Measurements from ENCODE around the gene ATP6V0E2. TPM values are rescaled to one million over a fixed set of nuclear protein-coding genes. Genes with fewer than 3 reads are reported as not detected.

Gene ATP6V0E2
- total RNA-seq, 2 experiments from 2014 or later, result 31.8 to 32.4 TPM

DNA sequence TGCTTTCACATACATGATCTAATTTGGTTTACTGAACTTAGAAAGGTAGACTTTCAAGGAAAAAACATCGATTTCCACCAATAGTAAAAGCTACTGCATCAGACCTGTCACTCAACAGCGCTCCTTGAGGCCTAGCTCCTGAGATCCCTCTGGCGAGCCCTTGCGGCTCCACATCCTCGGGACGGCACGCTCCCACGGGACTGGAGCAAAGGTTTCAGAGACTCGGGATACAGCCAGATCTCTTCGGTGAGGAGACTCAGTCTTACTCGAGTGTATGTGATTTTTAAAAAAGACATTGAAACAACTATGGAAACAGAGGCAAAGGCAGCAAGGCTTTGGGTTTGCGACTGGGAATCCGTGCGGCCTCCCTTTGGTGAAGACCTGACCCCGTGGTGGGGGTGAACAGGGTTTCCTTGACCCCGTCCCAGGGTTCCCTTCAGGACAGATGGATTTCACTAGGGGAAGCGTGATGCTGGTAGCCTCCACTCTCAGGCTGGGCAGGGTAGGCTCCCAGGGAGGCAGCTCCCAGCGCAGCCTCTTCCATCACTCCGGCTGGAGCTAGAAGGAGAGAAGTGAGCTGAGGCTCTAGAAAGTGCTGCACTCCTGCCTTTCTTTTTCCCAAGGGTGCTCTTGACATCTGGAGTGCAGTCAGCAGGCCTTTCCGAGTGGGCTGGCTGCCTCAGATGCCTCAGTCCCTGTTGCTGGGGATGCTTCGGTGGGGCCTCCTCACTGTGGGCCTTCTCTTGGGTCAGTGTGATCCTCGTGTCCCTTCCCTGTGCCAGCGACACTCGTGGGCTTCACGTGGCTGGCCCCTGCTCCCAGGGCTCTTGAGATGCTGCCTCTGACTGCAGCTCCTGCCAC is 5.8 kb upstream of the ATP6V0E2 start:
- peaks cover 20% of the 10 kb centered on the region for H3K36me3 Mint-ChIP-seq (ENCODE audit: low read depth)
- peak overlapping the region; percentile 93 for H3K27ac Mint-ChIP-seq
- no peaks in the 10 kb centered on the region for H3K27me3 Mint-ChIP-seq (ENCODE audit: low read depth)
- intact Hi-C loops (cut with micrococcal nuclease), result no loop called here
- no peak overlapping the region for H3K4me3 Mint-ChIP-seq
- no peaks in the 10 kb centered on the region for H3K9me3 Mint-ChIP-seq
- no peak for DNase-seq
- peaks cover 91% of the 10 kb centered on the region for H3K4me1 Mint-ChIP-seq (ENCODE audit: low read depth)
- CTCF ChIA-PET, result interaction anchor here (0.7 to 1.3 kb wide), 5 partner anchors 11 to 372 kb away, joined by 3 to 4 read pairs (median 3); no protein-coding TSS in a partner anchor

DNA sequence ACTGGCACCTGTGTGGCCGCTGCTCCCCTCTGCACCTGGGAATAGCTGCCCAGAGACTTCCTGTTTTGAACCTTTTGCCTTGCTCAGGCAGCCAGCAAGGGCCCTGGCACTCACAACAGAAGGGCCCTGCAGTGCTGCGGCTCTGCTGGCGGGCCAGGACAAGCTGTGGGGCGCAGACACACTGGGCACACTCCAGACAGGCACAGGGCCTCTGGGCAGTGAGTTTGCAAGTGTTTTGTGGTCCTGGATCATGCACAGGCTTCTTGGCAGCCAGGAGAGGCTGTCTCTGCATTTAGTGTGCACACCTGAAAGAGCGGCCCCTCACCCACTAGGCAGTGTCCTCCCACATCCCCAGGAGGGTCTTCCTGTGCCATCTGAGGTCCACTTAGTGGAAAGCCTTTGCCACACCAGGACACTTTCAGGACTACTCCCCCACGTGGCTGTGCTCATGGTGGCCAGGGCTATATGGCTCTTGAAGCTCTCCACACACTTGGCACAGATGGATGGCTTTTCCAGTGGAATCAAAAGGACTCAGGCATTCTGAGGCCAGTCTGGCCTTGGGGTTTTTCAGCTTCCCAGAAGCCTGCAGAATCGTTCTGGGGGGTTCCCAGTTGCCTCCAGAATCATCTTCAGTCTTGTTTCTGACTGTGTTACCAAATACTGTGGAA is 5.0 kb upstream of the ATP6V0E2 start:
- no peaks in the 10 kb centered on the region for H3K27me3 Mint-ChIP-seq (ENCODE audit: low read depth)
- DNase-seq, result no peak
- peak overlapping the region; percentile 93 for H3K27ac Mint-ChIP-seq
- intact Hi-C loops (cut with micrococcal nuclease), result no loop called here
- H3K4me1 Mint-ChIP-seq (ENCODE audit: low read depth), result peaks cover 88% of the 10 kb centered on the region
- peak overlapping the region; percentile 21 for H3K4me3 Mint-ChIP-seq
- no peaks in the 10 kb centered on the region for H3K9me3 Mint-ChIP-seq
- CTCF ChIA-PET, result interaction anchor here (0.7 to 2.1 kb wide), 3 partner anchors 13 to 373 kb away, joined by 3 to 12 read pairs (median 5); no protein-coding TSS in a partner anchor
- H3K36me3 Mint-ChIP-seq (ENCODE audit: low read depth), result peaks cover 20% of the 10 kb centered on the region

DNA sequence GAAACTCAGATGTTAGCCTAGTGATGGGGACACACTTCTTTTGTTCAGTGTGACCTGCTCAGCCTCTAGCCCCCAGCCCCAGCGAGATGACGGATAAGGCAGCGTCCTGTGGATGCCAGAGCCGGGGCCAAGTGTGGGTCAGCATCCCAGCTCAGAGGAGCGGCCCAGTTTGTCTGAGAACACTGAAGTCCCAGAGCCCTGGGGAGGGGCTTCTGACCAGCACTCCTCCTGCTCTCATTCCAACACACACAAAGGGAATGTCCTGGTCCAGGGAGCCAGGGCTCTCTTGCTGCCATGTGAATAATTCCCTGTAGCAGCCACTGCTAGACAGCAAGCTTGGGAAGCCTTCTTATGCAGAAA is 4.5 kb upstream of the ATP6V0E2 start:
- intact Hi-C loops (cut with micrococcal nuclease), result no loop called here
- peak overlapping the region; percentile 93 for H3K27ac Mint-ChIP-seq
- H3K4me1 Mint-ChIP-seq (ENCODE audit: low read depth), result peaks cover 85% of the 10 kb centered on the region
- peaks cover 19% of the 10 kb centered on the region for H3K36me3 Mint-ChIP-seq (ENCODE audit: low read depth)
- H3K9me3 Mint-ChIP-seq, result no peaks in the 10 kb centered on the region
- H3K27me3 Mint-ChIP-seq (ENCODE audit: low read depth), result no peaks in the 10 kb centered on the region
- no peak overlapping the region for H3K4me3 Mint-ChIP-seq
- no peak for DNase-seq
- CTCF ChIA-PET, result interaction anchor here (0.7 to 2.1 kb wide), 6 partner anchors 8 to 20 kb away, joined by 3 to 12 read pairs (median 4); no protein-coding TSS in a partner anchor

DNA sequence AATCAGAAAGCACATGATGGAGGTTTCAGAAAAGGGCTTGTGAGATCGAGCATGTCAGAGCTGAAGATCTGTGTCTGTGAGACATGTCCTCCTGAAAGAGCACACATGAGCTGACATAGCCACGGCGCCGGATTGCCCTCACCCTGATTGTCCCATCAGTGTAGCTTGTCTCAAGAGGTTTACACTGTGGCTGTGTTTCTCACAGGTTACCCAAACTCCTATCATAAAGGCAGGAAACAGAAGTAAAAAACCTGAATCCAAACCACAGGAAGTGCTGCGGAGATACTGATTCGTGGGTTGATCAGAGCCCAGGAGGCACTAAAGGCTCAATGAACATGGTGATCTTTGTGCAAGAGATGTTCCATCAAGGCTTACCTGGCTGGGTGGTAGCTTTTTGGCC is 3.9 kb upstream of the ATP6V0E2 start:
- DNase-seq, result peak; percentile 66
- peak overlapping the region; percentile 35 for H3K4me3 Mint-ChIP-seq
- peaks cover 86% of the 10 kb centered on the region for H3K4me1 Mint-ChIP-seq (ENCODE audit: low read depth)
- H3K36me3 Mint-ChIP-seq (ENCODE audit: low read depth), result peaks cover 17% of the 10 kb centered on the region
- CTCF ChIA-PET, result interaction anchor here (0.7 to 2.1 kb wide), 7 partner anchors 9 to 30 kb away, joined by 3 to 12 read pairs (median 4); no protein-coding TSS in a partner anchor
- no peaks in the 10 kb centered on the region for H3K27me3 Mint-ChIP-seq (ENCODE audit: low read depth)
- H3K9me3 Mint-ChIP-seq, result no peaks in the 10 kb centered on the region
- peak overlapping the region; percentile 93 for H3K27ac Mint-ChIP-seq
- intact Hi-C loops (cut with micrococcal nuclease), result loop anchor here (1.0 to 10.0 kb wide), 9 partner anchors 14 to 1215 kb away; partner anchors contain the start of genes ACTR3C, AGAP3, FASTK and LRRC61

DNA sequence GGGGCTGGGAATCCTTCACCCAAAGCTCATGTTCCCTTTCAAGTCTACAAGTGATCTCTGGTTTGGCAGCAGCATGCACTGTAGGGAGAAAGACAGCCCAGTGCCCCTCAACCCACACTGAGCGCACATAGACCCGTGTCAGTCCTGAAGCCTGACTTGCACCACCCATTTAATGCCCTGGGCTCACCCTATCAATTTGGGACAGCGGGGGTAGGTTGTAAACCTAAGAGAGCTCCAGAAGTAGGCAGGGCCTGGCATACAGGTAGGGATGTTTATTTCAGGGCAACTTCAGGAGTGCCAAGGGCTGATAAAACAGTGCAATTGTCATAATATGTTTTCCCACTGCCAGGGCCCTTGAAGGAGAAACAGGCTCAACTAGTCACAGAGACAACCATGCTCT is 3.5 kb upstream of the ATP6V0E2 start:
- no peaks in the 10 kb centered on the region for H3K27me3 Mint-ChIP-seq (ENCODE audit: low read depth)
- intact Hi-C loops (cut with micrococcal nuclease), result loop anchor here (1.0 to 10.0 kb wide), 9 partner anchors 14 to 1215 kb away; partner anchors contain the start of genes ACTR3C, AGAP3, FASTK and LRRC61
- no peaks in the 10 kb centered on the region for H3K9me3 Mint-ChIP-seq
- peaks cover 15% of the 10 kb centered on the region for H3K36me3 Mint-ChIP-seq (ENCODE audit: low read depth)
- DNase-seq, result no peak
- CTCF ChIA-PET, result interaction anchor here (0.7 to 2.2 kb wide), 9 partner anchors 9 to 30 kb away, joined by 3 to 12 read pairs (median 5); no protein-coding TSS in a partner anchor
- peaks cover 86% of the 10 kb centered on the region for H3K4me1 Mint-ChIP-seq (ENCODE audit: low read depth)
- no peak overlapping the region for H3K4me3 Mint-ChIP-seq
- peak overlapping the region; percentile 93 for H3K27ac Mint-ChIP-seq

DNA sequence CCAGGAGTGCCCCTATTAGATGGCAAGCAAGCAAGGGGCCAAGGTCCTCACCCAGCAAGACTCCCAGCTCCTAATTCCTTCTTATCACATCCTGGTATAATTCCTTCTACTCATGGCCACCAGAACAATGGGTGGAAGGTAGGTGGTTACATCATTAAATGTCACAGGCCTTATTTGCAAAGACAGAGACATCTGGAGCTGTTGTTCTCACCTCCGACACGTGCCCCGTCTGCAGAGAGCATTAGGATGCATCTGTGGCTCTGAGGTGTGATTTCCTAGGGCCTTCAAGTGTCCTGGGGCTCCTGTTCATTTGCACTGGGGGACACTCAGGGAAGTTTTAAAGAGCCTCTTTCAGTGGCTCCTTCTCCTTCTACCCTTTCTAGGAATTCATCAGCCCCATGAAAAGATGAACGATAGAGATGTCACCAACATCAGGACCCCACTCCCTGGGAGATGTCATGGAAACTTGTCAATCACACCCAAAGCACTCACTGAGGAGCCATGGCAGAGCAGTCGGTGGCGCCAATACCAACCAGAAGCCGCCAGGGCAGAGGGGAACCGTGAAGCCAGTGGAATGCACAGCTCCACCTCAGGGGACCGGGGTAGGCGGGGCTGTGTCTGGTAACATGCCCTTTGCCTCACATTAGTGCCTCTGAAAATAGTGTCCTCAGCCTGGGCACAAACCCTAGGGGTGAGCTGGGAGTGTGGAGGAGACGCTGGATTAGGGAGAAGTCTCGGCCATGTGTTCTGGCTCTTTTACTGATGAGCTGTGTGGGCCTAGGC is 2.9 kb upstream of the ATP6V0E2 start:
- no peaks in the 10 kb centered on the region for H3K9me3 Mint-ChIP-seq
- peak overlapping the region; percentile 93 for H3K27ac Mint-ChIP-seq
- peaks cover 15% of the 10 kb centered on the region for H3K36me3 Mint-ChIP-seq (ENCODE audit: low read depth)
- H3K4me1 Mint-ChIP-seq (ENCODE audit: low read depth), result peaks cover 86% of the 10 kb centered on the region
- H3K4me3 Mint-ChIP-seq, result no peak overlapping the region
- intact Hi-C loops (cut with micrococcal nuclease), result loop anchor here (1.0 to 10.0 kb wide), 9 partner anchors 15 to 1214 kb away; partner anchors contain the start of genes ACTR3C, AGAP3, FASTK and LRRC61
- CTCF ChIA-PET, result interaction anchor here (1.2 to 2.2 kb wide), 9 partner anchors 9 to 31 kb away, joined by 3 to 12 read pairs (median 5); no protein-coding TSS in a partner anchor
- DNase-seq, result peak; percentile 49
- H3K27me3 Mint-ChIP-seq (ENCODE audit: low read depth), result no peaks in the 10 kb centered on the region

DNA sequence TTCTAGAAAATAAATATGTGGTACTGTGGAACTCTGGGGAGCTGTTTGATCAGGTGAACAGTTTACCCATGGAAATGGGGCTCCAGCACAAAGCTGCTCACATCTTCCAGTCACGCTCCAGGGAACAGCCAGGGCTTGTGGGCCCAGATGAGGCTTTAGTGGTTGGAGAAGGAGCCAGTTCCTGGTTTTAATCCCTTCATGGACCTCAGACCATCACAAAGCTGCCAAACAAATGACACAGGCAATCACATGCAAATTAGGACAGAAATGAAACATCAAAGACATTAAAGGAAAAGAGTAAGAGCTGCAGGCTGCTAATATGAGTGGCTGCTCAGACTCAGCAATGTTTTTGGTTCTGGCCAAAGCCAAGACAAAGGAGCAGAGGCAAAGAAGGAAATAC is 2.2 kb upstream of the ATP6V0E2 start:
- H3K27ac Mint-ChIP-seq, result peak overlapping the region; percentile 84
- peak overlapping the region; percentile 50 for H3K4me3 Mint-ChIP-seq
- H3K36me3 Mint-ChIP-seq (ENCODE audit: low read depth), result peaks cover 14% of the 10 kb centered on the region
- intact Hi-C loops (cut with micrococcal nuclease), result loop anchor here (2.0 to 10.0 kb wide), 8 partner anchors 247 to 1213 kb away; partner anchors contain the start of genes ACTR3C, AGAP3, FASTK and LRRC61
- peak; percentile 49 for DNase-seq
- CTCF ChIA-PET, result interaction anchor here (0.7 to 2.2 kb wide), 5 partner anchors 10 to 65 kb away, joined by 3 to 12 read pairs (median 5); no protein-coding TSS in a partner anchor
- H3K27me3 Mint-ChIP-seq (ENCODE audit: low read depth), result no peaks in the 10 kb centered on the region
- H3K4me1 Mint-ChIP-seq (ENCODE audit: low read depth), result peaks cover 84% of the 10 kb centered on the region
- no peaks in the 10 kb centered on the region for H3K9me3 Mint-ChIP-seq

DNA sequence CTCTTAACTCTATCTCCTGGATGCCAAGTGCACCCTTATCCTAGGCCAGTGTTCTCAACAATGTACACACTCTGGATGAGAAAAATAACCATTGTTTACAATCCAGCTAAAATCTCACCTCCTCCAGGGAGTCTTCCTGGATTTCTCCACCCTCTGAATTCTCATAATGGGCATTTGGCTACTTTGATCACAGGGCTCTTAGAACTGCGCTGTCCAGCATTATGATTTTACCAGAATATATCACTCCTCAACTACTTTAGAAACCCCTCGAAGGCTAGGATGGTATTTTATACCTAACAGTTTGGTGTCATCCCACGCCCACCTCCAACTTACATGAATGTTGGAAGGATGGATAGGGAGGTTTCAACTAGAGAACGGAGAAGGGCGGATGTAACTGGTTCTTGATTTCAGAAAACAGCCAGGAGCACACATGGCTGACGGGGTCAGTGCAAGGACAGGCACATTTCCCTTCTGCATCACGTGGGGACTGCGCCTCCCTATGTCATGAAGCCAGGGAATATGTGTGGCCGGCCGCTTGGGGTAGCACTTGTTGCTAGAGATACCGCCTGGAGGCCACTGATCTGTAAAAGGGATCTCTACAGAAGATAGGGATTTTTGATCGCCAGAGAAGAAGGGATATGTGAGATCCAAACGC is 1.2 kb upstream of the ATP6V0E2 start:
- CTCF ChIA-PET, result interaction anchor here (1.3 to 2.2 kb wide), 4 partner anchors 10 to 29 kb away, joined by 4 to 12 read pairs (median 6); no protein-coding TSS in a partner anchor
- no peaks in the 10 kb centered on the region for H3K9me3 Mint-ChIP-seq
- intact Hi-C loops (cut with micrococcal nuclease), result loop anchor here (1.0 to 10.0 kb wide), 7 partner anchors 7 to 1212 kb away; partner anchors contain the start of genes AGAP3, FASTK, TMUB1 and ZNF862
- peak overlapping the region; percentile 83 for H3K4me3 Mint-ChIP-seq
- H3K27ac Mint-ChIP-seq, result peak overlapping the region; percentile 84
- H3K27me3 Mint-ChIP-seq (ENCODE audit: low read depth), result no peaks in the 10 kb centered on the region
- peak; percentile 62 for DNase-seq
- H3K4me1 Mint-ChIP-seq (ENCODE audit: low read depth), result peaks cover 75% of the 10 kb centered on the region
- peaks cover 14% of the 10 kb centered on the region for H3K36me3 Mint-ChIP-seq (ENCODE audit: low read depth)

DNA sequence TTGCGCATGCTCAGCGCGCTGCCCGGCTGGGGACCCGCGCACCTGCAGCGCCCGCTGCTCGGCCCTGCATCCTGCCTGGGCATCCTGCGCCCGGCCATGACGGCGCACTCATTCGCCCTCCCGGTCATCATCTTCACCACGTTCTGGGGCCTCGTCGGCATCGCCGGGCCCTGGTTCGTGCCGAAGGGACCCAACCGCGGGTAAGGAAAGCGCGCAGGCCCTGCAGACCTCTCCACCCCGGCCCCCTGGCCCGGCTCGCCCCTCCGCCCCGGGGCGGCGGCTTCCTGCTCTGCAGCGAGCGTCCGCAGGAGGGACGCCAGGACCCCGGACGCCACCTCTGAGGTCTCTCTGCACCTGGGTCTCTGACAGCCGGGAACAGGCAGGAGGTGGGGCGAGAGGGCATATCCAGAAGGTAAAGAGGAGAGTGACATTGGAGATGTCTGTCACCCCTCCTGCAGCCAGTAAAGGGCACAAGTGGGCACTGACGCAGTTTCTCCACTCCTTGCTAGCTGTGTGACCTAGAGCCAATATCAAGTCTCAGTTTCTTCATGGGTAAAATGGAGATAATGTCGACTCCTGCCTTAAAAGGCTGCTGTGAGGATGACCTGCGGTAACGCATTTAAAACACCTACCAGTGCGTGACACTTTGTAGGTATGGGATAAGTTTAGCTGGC is 338 bp downstream of the ATP6V0E2 start:
- H3K4me3 Mint-ChIP-seq, result peak overlapping the region; percentile 83
- CTCF ChIA-PET, result interaction anchor here (0.9 kb wide), 1 partner anchor 9 kb away, joined by 4 read pairs; no protein-coding TSS in a partner anchor
- H3K36me3 Mint-ChIP-seq (ENCODE audit: low read depth), result peaks cover 8% of the 10 kb centered on the region
- no peaks in the 10 kb centered on the region for H3K9me3 Mint-ChIP-seq
- H3K27ac Mint-ChIP-seq, result peak overlapping the region; percentile 88
- no peaks in the 10 kb centered on the region for H3K27me3 Mint-ChIP-seq (ENCODE audit: low read depth)
- intact Hi-C loops (cut with micrococcal nuclease), result loop anchor here (1.0 to 10.0 kb wide), 7 partner anchors 9 to 1211 kb away; partner anchors contain the start of genes AGAP3, FASTK, TMUB1 and ZNF862
- H3K4me1 Mint-ChIP-seq (ENCODE audit: low read depth), result peaks cover 64% of the 10 kb centered on the region
- DNase-seq, result no peak

DNA sequence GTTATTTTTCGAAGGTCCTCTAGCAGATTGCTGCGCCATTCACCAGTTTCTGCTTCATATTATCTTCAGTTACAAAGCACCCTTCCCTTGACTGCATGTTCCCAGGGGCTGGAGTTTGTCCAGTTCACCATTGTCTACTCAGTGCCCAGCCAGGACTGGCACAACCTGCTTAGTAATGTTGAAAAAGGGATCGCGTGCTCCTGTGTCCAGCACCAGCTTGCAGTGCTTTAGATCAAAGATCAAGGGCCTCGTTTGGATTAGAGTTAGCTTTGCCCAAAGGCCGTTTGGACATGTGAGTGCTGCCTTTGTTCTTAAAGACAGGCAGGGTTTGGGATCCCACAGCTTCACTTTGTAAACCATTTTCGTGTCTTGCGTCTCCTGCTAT is 867 bp downstream of the ATP6V0E2 start:
- H3K4me1 Mint-ChIP-seq (ENCODE audit: low read depth), result peaks cover 59% of the 10 kb centered on the region
- intact Hi-C loops (cut with micrococcal nuclease), result loop anchor here (5.0 to 10.0 kb wide), 5 partner anchors 483 to 1210 kb away; partner anchors contain the start of genes AGAP3, FASTK and TMUB1
- no peaks in the 10 kb centered on the region for H3K9me3 Mint-ChIP-seq
- peaks cover 5% of the 10 kb centered on the region for H3K36me3 Mint-ChIP-seq (ENCODE audit: low read depth)
- peak overlapping the region; percentile 83 for H3K4me3 Mint-ChIP-seq
- H3K27me3 Mint-ChIP-seq (ENCODE audit: low read depth), result no peaks in the 10 kb centered on the region
- no peak overlapping the region for H3K27ac Mint-ChIP-seq
- CTCF ChIA-PET, result interaction anchor here (0.9 kb wide), 1 partner anchor 9 kb away, joined by 4 read pairs; no protein-coding TSS in a partner anchor
- no peak for DNase-seq

Data from activated naive CD4-positive, alpha-beta T cell treated with anti-CD3 and anti-CD28 coated beads for 36 hours (primary cell).